GM12874 (cell line): ENCODE results near the gene LAPTM5.

Source experiments
- TF ChIP-seq, protein P1 (sequence below): IDR thresholded peaks from 2 replicates; pipeline ENCODE4 v1.5.1; 2011; ENCODE audit warnings: low read depth, mild to moderate bottlenecking, control low read depth, low read length, moderate library complexity; ENCODE audit not compliant: insufficient read depth

The LAPTM5 gene

DNA sequence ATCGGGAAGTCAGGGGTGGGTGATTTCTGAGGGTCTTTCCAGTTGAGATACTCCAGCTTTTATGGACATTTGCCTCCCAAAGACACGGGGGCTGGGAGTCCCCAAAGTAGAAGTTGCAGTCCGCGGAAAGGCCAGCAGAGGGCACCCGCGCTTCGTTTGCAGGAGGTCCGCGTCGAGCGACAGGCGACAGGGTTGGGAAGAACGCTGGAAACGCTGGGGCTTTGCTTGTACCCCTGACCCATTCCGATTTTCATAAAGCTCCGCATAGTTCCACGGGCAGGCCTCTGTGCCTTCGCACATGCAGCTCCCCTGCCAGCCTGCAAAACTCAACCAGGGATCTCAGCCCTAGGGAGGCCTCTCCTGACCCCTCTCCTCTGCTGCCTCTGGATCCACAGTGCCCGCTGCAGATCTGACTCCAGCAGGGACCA lies 44.2 kb upstream of the LAPTM5 start:
- TF ChIP-seq, protein P1, sequence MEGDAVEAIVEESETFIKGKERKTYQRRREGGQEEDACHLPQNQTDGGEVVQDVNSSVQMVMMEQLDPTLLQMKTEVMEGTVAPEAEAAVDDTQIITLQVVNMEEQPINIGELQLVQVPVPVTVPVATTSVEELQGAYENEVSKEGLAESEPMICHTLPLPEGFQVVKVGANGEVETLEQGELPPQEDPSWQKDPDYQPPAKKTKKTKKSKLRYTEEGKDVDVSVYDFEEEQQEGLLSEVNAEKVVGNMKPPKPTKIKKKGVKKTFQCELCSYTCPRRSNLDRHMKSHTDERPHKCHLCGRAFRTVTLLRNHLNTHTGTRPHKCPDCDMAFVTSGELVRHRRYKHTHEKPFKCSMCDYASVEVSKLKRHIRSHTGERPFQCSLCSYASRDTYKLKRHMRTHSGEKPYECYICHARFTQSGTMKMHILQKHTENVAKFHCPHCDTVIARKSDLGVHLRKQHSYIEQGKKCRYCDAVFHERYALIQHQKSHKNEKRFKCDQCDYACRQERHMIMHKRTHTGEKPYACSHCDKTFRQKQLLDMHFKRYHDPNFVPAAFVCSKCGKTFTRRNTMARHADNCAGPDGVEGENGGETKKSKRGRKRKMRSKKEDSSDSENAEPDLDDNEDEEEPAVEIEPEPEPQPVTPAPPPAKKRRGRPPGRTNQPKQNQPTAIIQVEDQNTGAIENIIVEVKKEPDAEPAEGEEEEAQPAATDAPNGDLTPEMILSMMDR, result peak; percentile 96

GRCh38 chr1:30799233-30799511 lies 41.6 kb upstream of the LAPTM5 start:
- TF ChIP-seq, protein P1, result no peak

GRCh38 chr1:30798389-30799232 lies 41.0 kb upstream of the LAPTM5 start:
- TF ChIP-seq, protein P1, result no peak

DNA sequence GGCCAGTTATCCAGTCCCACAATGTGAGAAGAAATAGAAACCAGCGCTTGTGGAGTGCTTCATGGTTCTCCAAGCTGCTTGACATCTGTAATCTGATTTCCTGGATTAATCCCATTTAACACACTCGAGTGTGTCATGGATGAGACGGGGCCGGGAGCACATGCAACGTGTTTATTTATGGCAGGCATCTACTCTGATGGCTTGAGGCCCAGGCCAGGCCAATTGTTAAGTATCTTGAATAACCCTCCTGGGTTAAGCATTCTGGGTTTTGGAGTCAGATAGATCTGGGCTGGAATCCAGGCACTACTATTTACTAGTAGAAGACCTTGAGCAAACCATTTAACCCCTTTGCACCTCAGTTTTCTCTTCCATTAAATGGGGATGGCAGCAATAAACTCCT lies 37.5 kb upstream of the LAPTM5 start:
- TF ChIP-seq, protein P1, result no peak

GRCh38 chr1:30794260-30794659 lies 36.7 kb upstream of the LAPTM5 start:
- TF ChIP-seq, protein P1, result no peak

GRCh38 chr1:30793209-30793608 lies 35.6 kb upstream of the LAPTM5 start:
- TF ChIP-seq, protein P1, result no peak

- TF ChIP-seq, protein P1, result no peak
Observed at GRCh38 chr1:30791868-30792267, 34.3 kb upstream of the LAPTM5 start.
